Measurements from ENCODE around the gene PDILT.

GRCh38 chr16:20311548-20311947, 93.0 kb downstream of the PDILT start:
- TF ChIP-seq POLR2A (IDR thresholded peaks at IDR 0.05; ENCODE audit: low read depth, low read length) (no peak), POLR2AphosphoS5 (IDR thresholded peaks at IDR 0.05; ENCODE audit: low read depth, low read length) (no peak)

Measured in GM12891 (cell line).